ENCODE data around the gene NOC3L.
A peak's percentile ranks its signal among the peaks of the same experiment; 100 is the strongest.

The NOC3L gene

GRCh38 chr10:94358480-94358879 is 4.3 kb downstream of the NOC3L start (continued):
- TF ChIP-seq ZNF585B (tag by site-specific recombination; IDR thresholded peaks at IDR 0.05) (no peak), ZNF23 (tag by site-specific recombination; IDR thresholded peaks at IDR 0.05; ENCODE audit: borderline replicate concordance) (no peak), ZNF341 (tag by site-specific recombination; IDR thresholded peaks at IDR 0.05; ENCODE audit: low read depth) (no peak), ZNF391 (tag by site-specific recombination; IDR thresholded peaks at IDR 0.05; ENCODE audit: borderline replicate concordance, low read depth) (no peak), ZSCAN30 (tag by site-specific recombination; IDR thresholded peaks at IDR 0.05) (no peak), ZNF16 (tag by site-specific recombination; IDR thresholded peaks at IDR 0.05; ENCODE audit: low read depth) (no peak), ZNF138 (tag by site-specific recombination; IDR thresholded peaks at IDR 0.05; ENCODE audit: borderline replicate concordance) (no peak)
- TF ChIP-seq, protein P1, sequence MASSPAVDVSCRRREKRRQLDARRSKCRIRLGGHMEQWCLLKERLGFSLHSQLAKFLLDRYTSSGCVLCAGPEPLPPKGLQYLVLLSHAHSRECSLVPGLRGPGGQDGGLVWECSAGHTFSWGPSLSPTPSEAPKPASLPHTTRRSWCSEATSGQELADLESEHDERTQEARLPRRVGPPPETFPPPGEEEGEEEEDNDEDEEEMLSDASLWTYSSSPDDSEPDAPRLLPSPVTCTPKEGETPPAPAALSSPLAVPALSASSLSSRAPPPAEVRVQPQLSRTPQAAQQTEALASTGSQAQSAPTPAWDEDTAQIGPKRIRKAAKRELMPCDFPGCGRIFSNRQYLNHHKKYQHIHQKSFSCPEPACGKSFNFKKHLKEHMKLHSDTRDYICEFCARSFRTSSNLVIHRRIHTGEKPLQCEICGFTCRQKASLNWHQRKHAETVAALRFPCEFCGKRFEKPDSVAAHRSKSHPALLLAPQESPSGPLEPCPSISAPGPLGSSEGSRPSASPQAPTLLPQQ (tag by site-specific recombination; IDR thresholded peaks at IDR 0.05): peak; percentile 56
- TF ChIP-seq, protein P2, sequence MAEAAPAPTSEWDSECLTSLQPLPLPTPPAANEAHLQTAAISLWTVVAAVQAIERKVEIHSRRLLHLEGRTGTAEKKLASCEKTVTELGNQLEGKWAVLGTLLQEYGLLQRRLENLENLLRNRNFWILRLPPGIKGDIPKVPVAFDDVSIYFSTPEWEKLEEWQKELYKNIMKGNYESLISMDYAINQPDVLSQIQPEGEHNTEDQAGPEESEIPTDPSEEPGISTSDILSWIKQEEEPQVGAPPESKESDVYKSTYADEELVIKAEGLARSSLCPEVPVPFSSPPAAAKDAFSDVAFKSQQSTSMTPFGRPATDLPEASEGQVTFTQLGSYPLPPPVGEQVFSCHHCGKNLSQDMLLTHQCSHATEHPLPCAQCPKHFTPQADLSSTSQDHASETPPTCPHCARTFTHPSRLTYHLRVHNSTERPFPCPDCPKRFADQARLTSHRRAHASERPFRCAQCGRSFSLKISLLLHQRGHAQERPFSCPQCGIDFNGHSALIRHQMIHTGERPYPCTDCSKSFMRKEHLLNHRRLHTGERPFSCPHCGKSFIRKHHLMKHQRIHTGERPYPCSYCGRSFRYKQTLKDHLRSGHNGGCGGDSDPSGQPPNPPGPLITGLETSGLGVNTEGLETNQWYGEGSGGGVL (tag by site-specific recombination; IDR thresholded peaks at IDR 0.05): no peak

GRCh38 chr10:94357193-94357592 is 5.5 kb downstream of the NOC3L start:
- Histone ChIP-seq H3K4me3 (ENCODE audit: low read depth, low read length) (no peak overlapping the region), H3K9me3 (ENCODE audit: control insufficient read depth, insufficient read depth, low read depth, low read length) (no peaks in the 10 kb centered on the region), H3K27ac (ENCODE audit: extremely low read depth, low read depth, low read length) (no peak overlapping the region), H3K36me3 (ENCODE audit: control insufficient read depth in 2 of 2, insufficient read depth in 1 of 2, low read length in 2 of 2) (peaks cover 51 to 88% of the 10 kb centered on the region in 2 experiments), H3K4me1 (ENCODE audit: control insufficient read depth, insufficient read depth, low read length) (peaks cover 8% of the 10 kb centered on the region)
- ChIA-PET POLR2A (no interaction called here), CTCF (interaction anchor here (1.2 to 1.9 kb wide), 2 partner anchors 37 to 207 kb away, joined by 3 to 9 read pairs; no protein-coding TSS in a partner anchor)
- TF ChIP-seq BCL6B (tag by site-specific recombination; IDR thresholded peaks at IDR 0.05): no peak
- TF ChIP-seq ZNF510 (tag by site-specific recombination; IDR thresholded peaks at IDR 0.05; ENCODE audit: insufficient replicate concordance): no peak
- no peak for TF ChIP-seq IKZF3 (tag by site-specific recombination; IDR thresholded peaks at IDR 0.05)
- TF ChIP-seq ZNF394 (tag by site-specific recombination; IDR thresholded peaks at IDR 0.05; ENCODE audit: borderline replicate concordance): no peak

DNA sequence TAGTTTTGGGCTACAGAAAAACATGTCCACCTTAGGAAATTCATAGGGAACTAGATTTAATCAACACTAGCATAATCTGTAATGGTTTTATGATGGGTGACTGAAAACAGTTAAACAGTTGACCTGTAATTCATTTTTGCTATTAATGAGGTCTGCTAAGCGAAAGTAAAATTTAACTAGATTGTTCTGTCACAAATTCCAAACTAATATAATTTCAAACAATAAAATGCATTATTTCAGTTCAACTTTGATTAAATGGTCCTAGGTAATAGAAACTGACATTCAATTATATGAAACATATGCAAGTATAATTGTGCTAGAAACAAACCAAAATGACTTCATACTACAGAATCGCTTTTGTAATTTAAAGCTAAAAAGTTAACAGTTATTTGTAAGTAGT is 6.9 kb downstream of the NOC3L start:
- H3K4me1 ChIP-seq (ENCODE audit: control insufficient read depth, insufficient read depth, low read length): peaks cover under 1% of the 10 kb centered on the region
- H3K27ac ChIP-seq (ENCODE audit: extremely low read depth, low read depth, low read length): no peak overlapping the region
- TF ChIP-seq ZNF560 (tag by site-specific recombination; IDR thresholded peaks at IDR 0.05; ENCODE audit: borderline replicate concordance): no peak
- TF ChIP-seq, protein P3, sequence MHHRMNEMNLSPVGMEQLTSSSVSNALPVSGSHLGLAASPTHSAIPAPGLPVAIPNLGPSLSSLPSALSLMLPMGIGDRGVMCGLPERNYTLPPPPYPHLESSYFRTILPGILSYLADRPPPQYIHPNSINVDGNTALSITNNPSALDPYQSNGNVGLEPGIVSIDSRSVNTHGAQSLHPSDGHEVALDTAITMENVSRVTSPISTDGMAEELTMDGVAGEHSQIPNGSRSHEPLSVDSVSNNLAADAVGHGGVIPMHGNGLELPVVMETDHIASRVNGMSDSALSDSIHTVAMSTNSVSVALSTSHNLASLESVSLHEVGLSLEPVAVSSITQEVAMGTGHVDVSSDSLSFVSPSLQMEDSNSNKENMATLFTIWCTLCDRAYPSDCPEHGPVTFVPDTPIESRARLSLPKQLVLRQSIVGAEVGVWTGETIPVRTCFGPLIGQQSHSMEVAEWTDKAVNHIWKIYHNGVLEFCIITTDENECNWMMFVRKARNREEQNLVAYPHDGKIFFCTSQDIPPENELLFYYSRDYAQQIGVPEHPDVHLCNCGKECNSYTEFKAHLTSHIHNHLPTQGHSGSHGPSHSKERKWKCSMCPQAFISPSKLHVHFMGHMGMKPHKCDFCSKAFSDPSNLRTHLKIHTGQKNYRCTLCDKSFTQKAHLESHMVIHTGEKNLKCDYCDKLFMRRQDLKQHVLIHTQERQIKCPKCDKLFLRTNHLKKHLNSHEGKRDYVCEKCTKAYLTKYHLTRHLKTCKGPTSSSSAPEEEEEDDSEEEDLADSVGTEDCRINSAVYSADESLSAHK (tag by site-specific recombination; IDR thresholded peaks at IDR 0.05): peak; percentile 61; the same call in 1 of the 2 replicates
- H3K9me3 ChIP-seq (ENCODE audit: control insufficient read depth, insufficient read depth, low read depth, low read length): no peaks in the 10 kb centered on the region
- peaks cover 61 to 95% of the 10 kb centered on the region in 2 experiments for H3K36me3 ChIP-seq (ENCODE audit: control insufficient read depth in 2 of 2, insufficient read depth in 1 of 2, low read length in 2 of 2)
- CTCF ChIA-PET: interaction anchor here (1.9 to 2.4 kb wide), 2 partner anchors 35 to 89 kb away, joined by 9 to 16 read pairs; no protein-coding TSS in a partner anchor
- POLR2A ChIA-PET: interaction anchor here (0.5 kb wide), 1 partner anchor 25 kb away, joined by 3 read pairs; no protein-coding TSS in a partner anchor
- no peak overlapping the region for H3K4me3 ChIP-seq (ENCODE audit: low read depth, low read length)

All from HEK293 (cell line).